ENCODE measurements around the gene MCC.

- TF ChIP-seq CTCF (IDR thresholded peaks at IDR 0.05) (no peak), EZH2 (IDR thresholded peaks at IDR 0.05; ENCODE audit: borderline replicate concordance, insufficient read depth, low read depth, low read length, poor library complexity, severe bottlenecking) (no peak)
These were observed 224.2 kb downstream of the MCC start for GRCh38 chr5:113264046-113264445.

All from B cell (primary cell).